ENCODE data around the gene TULP1.

TULP1 gene

DNA sequence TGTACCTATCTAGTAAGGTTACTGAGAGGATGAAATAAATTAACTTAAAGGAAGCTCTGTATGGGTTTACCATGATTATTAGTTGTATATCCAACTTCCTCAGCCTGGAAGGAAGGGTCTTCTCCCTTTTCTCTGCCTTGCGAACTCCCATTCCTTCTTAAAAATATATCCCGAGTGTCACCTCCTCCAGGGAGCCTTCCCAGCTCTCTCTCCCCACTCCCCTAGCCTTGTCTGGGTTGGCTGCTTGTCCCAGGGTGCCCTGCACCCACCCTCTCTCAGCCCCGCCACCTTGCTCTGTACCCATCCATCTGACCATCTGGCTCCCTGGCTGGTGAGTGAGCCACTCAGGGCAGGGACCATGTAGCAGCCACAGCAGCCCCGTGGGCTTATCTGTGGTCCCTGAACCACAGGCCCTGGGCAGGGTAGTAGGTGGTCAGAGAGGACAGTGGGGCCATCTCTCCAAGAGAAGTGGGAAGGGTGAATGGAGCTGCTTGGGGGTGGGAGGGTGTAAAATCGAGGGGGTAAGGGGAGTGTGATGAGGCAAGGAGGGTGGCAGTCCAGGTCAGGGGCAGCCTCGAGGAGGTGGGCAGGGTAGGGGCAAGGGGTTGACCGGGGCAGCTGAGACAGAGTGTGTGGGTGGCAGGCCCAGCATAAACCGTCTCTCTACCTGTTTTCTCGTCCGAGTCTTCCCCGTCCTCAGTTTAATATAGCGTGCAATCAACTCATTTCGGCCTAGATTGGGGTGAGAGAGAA, 28.6 kb downstream of the TULP1 start:
- DNase-seq (ENCODE audit: low read depth, low spot score): no peak

- no peak for DNase-seq (ENCODE audit: low read depth, low spot score)
These were observed 29.2 kb downstream of the TULP1 start for GRCh38 chr6:35483490-35483889.

DNA sequence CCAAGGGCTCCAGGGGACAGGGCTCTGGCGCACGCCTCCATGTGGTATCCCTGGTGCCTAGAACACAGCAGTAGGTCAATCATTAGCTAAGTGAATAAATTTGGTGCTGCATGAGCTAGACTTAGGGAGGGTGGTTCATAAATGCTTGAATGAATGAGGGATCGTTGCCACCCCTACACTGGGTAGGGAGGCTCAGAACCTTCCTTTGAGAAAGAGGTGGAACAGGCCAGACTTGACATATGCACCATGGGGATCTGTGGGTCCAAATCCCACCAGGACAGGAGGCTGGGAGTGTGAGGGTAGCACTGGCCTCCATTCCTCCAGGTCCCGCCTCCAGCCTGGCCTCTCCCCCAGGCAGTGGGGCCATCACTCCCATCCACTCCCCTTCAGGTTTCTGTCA, 29.6 kb downstream of the TULP1 start:
- no peak for DNase-seq (ENCODE audit: low read depth, low spot score)

GRCh38 chr6:35481226-35481625, 31.5 kb downstream of the TULP1 start:
- no peak for DNase-seq (ENCODE audit: low read depth, low spot score)

- DNase-seq (ENCODE audit: low read depth, low spot score): no peak
These were observed 32.5 kb downstream of the TULP1 start for GRCh38 chr6:35480176-35480575.

DNA sequence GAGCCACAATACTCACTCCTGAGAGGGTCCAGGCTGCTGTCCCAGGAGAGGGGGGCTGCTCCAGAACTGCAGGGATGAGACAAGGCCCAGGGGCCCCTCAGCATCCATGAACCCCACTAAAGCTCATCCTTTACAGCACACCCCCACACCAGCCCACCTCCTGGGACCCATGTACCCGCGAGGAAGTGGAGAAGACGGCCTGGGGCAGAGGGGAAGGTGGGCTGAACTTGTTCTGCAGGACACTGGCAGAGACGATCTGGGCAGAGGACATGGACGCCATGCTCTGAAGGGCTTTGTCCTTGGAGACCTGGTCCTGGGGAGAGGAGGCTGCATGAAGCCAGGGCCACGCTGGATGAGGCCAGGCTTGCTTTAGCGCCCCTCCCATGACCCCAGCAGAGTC, 34.4 kb downstream of the TULP1 start:
- no peak for DNase-seq (ENCODE audit: low read depth, low spot score)

DNA sequence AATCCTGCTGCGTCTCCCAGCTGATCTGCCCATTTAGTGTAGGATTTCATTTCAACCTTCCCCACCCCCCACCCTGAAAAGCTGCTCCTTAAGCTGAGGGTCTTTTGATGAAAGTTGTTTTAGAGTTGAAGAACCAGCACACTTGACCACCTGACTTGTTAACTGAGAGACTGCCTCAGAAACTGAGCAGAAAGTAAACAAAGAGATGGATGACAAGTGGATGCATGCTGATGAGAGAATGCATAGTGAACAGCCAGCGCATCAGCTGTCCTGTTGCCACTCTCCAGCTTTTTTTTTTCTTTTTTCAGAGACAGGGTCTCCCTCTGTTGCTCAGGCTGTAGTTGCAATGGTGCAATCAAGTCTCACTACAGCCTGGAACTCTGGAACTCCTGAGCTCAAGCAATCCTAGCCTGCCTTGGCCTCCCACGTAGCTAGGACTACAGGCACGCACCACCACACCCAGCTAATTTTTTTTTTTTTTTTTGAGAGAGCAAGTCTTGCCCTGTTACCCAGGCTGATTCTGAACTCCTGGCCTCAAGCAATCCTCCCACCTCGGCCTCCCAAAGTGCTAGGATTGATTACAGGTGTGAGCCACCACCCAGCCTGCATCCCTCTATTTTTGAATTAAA, 35.0 kb downstream of the TULP1 start:
- no peak for DNase-seq (ENCODE audit: low read depth, low spot score)

- DNase-seq (ENCODE audit: low read depth, low spot score): no peak
These were observed 35.7 kb downstream of the TULP1 start for GRCh38 chr6:35477028-35477427.

GRCh38 chr6:35476004-35476403, 36.7 kb downstream of the TULP1 start:
- DNase-seq (ENCODE audit: low read depth, low spot score): no peak

- DNase-seq (ENCODE audit: low read depth, low spot score): no peak
These were observed 37.1 kb downstream of the TULP1 start for GRCh38 chr6:35475573-35475972.

DNA sequence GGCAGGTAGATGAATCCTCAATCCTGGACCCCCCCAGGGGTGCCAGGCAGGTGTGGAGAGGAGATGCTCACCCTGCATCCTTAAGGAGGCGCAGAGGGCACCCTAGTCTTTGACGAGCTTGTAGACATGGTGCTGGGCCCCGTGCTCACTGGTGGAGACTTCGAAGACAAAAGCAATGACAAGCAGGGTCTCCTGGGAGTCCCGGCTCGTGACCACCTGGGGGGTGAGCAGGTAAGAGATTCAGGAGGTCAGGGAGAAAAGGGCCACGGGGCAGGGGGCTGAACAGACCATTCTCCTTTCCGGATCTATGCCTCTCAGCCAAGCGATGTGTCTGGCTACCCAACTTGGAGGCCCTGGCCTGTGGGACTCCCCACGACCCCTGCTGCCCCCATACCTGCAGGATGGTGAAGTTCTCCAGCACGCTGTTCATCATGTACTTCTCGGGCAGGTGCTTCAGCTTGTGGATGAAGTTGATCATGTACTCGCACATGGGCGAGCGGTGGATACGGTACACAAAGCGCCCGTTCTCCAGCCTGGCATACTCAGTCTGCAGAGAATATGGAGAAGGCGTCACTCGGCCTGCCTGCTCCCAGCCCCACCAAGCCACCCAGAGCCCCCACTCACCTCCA, 37.6 kb downstream of the TULP1 start:
- no peak for DNase-seq (ENCODE audit: low read depth, low spot score)

GRCh38 chr6:35474131-35474941, 38.4 kb downstream of the TULP1 start:
- DNase-seq (ENCODE audit: low read depth, low spot score): no peak

DNA sequence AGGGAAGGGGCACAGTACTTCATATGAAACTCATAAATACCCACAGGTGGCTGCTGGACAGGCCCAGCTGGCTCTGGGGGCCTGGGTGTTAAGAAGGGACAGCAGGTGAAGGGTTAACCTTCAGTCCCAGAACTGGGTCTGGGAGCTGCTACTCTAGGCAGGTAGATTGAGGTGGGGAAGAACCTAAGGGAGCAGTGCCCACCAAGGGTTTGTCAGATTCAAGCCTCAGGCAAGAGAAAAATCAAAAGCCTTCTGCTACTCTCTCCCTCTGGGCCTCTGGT, 38.9 kb downstream of the TULP1 start:
- DNase-seq (ENCODE audit: low read depth, low spot score): no peak

DNA sequence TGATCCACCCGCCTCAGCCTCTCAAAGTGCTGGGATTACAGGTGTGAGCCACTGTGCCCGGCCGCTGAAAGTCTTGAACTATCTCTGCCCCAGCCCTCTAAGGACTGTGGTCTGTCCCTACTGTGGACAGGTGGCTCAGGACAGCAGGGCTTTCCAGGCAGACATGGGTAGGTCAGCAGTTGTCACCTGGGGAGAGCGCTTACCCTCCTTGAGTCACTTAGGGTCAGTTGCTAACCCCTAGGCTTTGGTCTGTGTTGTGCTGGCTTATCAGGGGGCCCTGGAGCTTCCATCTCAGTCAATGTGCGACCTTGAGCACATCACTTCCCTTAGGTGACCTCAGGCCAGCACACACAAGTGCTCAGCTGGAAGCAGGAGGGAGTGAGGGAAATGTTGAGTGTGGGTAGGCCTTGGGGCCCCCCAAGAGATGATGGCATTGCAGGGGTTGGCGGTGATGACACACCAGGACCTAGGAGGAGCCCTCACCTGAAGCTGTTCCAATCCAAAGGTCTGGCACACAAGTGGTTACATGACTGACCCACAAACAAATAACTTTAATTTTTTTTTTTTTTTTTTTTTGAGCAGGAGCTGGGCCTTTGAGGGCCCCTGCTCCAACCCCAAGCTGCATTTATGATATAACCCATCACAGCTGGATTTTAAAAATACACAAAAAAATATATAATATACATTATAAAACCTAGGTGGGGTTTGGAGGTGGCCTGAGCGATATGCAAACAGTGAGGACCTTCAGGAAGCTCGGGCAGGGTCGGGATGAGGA, 39.4 kb downstream of the TULP1 start:
- DNase-seq (ENCODE audit: low read depth, low spot score): no peak

- DNase-seq (ENCODE audit: low read depth, low spot score): no peak
These were observed 40.8 kb downstream of the TULP1 start for GRCh38 chr6:35471836-35472345.

- DNase-seq (ENCODE audit: low read depth, low spot score): no peak
These were observed 42.0 kb downstream of the TULP1 start for GRCh38 chr6:35470663-35471120.

- DNase-seq (ENCODE audit: low read depth, low spot score): no peak
These were observed 42.7 kb downstream of the TULP1 start for GRCh38 chr6:35469751-35470662.

GRCh38 chr6:35468980-35469750, 43.5 kb downstream of the TULP1 start:
- DNase-seq (ENCODE audit: low read depth, low spot score): no peak

DNA sequence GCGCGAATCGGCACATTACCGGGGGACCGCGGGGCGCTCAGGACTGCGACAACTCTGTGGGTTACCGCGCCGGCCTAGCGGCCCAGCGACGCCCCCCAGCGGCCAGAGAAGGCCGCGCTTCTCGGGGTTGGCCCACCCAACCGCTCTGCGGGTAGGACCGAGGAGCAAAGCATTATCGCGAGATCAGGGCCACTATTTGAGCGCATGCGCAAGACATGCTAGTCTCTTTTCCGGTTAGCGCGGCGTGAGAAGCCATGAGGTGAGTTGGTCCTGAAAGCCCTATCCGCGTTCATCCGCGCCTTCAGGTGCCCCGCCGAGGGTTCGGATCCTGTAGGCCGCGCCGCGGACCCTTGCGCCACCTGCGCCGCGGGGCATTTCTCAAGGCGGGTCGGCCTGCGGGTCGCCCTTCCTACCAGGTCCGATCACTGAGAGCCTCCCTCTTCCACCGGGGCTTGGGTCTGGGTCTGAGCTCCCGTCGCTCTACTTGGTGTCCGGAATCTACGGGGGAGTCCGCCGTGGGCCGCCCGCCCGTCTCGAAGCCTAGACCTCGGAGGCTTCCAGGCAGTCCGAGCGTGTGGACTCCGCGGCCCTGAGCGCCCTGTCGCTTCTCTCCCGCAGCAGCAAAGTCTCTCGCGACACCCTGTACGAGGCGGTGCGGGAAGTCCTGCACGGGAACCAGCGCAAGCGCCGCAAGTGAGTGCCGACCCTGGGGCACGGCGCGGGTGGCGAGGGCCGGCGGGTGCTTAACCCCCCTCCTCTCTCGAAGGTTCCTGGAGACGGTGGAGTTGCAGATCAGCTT, 44.3 kb downstream of the TULP1 start, which contains the start of gene RPL10A:
RPL10A (plus strand) TSS at position 221 of the 799 bp plus-strand sequence; CDS start at position 255, 34 bp downstream.
- no peak for DNase-seq (ENCODE audit: low read depth, low spot score)
